ENCODE measurements around the gene KIF3A. TPM values are rescaled to one million over a fixed set of nuclear protein-coding genes. Genes with fewer than 3 reads are reported as not detected.

The KIF3A gene
- total RNA-seq, 1 donor from 2014 or later: 27.6 TPM

- H3K9ac ChIP-seq: no peak overlapping the region
- no peaks in the 10 kb centered on the region for H3F3A ChIP-seq (ENCODE audit: low read depth)
- no peaks in the 10 kb centered on the region for H3K27me3 ChIP-seq
- H3K4me1 ChIP-seq: no peaks in the 10 kb centered on the region
- no peaks in the 10 kb centered on the region for H4K20me1 ChIP-seq (ENCODE audit: low read depth)
- DNase-seq (ENCODE audit: low spot score): no peak
- peaks cover 2% of the 10 kb centered on the region for H3K36me3 Mint-ChIP-seq
- H3K27me3 Mint-ChIP-seq (ENCODE audit: insufficient read depth, low read depth): no peaks in the 10 kb centered on the region
- no peak overlapping the region for H3K4me2 ChIP-seq
- H3K4me3 ChIP-seq: no peak overlapping the region
- H3K4me3 Mint-ChIP-seq: no peak overlapping the region
- H3K9me3 Mint-ChIP-seq: no peaks in the 10 kb centered on the region
- H2AFZ ChIP-seq (replicated peaks): no peak overlapping the region
- H3K9me3 ChIP-seq (ENCODE audit: low read depth): no peaks in the 10 kb centered on the region
- no peaks in the 10 kb centered on the region for H3K79me2 ChIP-seq (ENCODE audit: low read depth)
- no peak overlapping the region for H3K27ac ChIP-seq
- H3K27ac Mint-ChIP-seq: no peak overlapping the region
- TF ChIP-seq EZH2phosphoT487 (IDR thresholded peaks at IDR 0.05) (no peak), CTCF (IDR thresholded peaks at IDR 0.05) (no peak), EZH2 (IDR thresholded peaks at IDR 0.05) (no peak)
- H3K4me1 Mint-ChIP-seq: no peaks in the 10 kb centered on the region
- H3K36me3 ChIP-seq: no peaks in the 10 kb centered on the region
Observed at GRCh38 chr5:132684491-132684890, 52.9 kb downstream of the KIF3A start.

- H3F3A ChIP-seq (ENCODE audit: low read depth): no peaks in the 10 kb centered on the region
- no peaks in the 10 kb centered on the region for H4K20me1 ChIP-seq (ENCODE audit: low read depth)
- Mint-ChIP-seq H3K27ac (no peak overlapping the region), H3K36me3 (peaks cover 1% of the 10 kb centered on the region), H3K9me3 (no peaks in the 10 kb centered on the region), H3K4me1 (peaks cover 2% of the 10 kb centered on the region), H3K27me3 (ENCODE audit: insufficient read depth, low read depth) (no peaks in the 10 kb centered on the region), H3K4me3 (no peak overlapping the region)
- DNase-seq (ENCODE audit: low spot score): no peak
- H3K36me3 ChIP-seq: no peaks in the 10 kb centered on the region
- H3K9ac ChIP-seq: no peak overlapping the region
- H3K4me1 ChIP-seq: no peaks in the 10 kb centered on the region
- H2AFZ ChIP-seq (replicated peaks): no peak overlapping the region
- H3K4me2 ChIP-seq: no peak overlapping the region
- TF ChIP-seq EZH2 (IDR thresholded peaks at IDR 0.05) (no peak), EZH2phosphoT487 (IDR thresholded peaks at IDR 0.05) (no peak), CTCF (IDR thresholded peaks at IDR 0.05) (no peak)
- no peaks in the 10 kb centered on the region for H3K9me3 ChIP-seq (ENCODE audit: low read depth)
- H3K27me3 ChIP-seq: no peaks in the 10 kb centered on the region
- no peak overlapping the region for H3K27ac ChIP-seq
- H3K4me3 ChIP-seq: no peak overlapping the region
- H3K79me2 ChIP-seq (ENCODE audit: low read depth): no peaks in the 10 kb centered on the region
Observed at GRCh38 chr5:132681983-132682382, 55.4 kb downstream of the KIF3A start.

GRCh38 chr5:132681476-132681831 is 55.9 kb downstream of the KIF3A start:
- no peak overlapping the region for H3K27ac ChIP-seq
- H4K20me1 ChIP-seq (ENCODE audit: low read depth): no peaks in the 10 kb centered on the region
- H3K4me3 ChIP-seq: no peak overlapping the region
- no peak overlapping the region for H3K9ac ChIP-seq
- peaks cover 2% of the 10 kb centered on the region for H3K4me1 Mint-ChIP-seq
- H3K36me3 Mint-ChIP-seq: peaks cover 1% of the 10 kb centered on the region
- H2AFZ ChIP-seq (replicated peaks): no peak overlapping the region
- no peak overlapping the region for H3K4me3 Mint-ChIP-seq
- no peak for DNase-seq (ENCODE audit: low spot score)
- no peaks in the 10 kb centered on the region for H3K9me3 Mint-ChIP-seq
- no peaks in the 10 kb centered on the region for H3K4me1 ChIP-seq
- H3K27me3 ChIP-seq: no peaks in the 10 kb centered on the region
- H3F3A ChIP-seq (ENCODE audit: low read depth): no peaks in the 10 kb centered on the region
- H3K79me2 ChIP-seq (ENCODE audit: low read depth): no peaks in the 10 kb centered on the region
- H3K4me2 ChIP-seq: no peak overlapping the region
- H3K9me3 ChIP-seq (ENCODE audit: low read depth): no peaks in the 10 kb centered on the region
- TF ChIP-seq EZH2 (IDR thresholded peaks at IDR 0.05): no peak
- TF ChIP-seq CTCF (IDR thresholded peaks at IDR 0.05): no peak
- no peak for TF ChIP-seq EZH2phosphoT487 (IDR thresholded peaks at IDR 0.05)
- H3K27me3 Mint-ChIP-seq (ENCODE audit: insufficient read depth, low read depth): no peaks in the 10 kb centered on the region
- no peak overlapping the region for H3K27ac Mint-ChIP-seq
- H3K36me3 ChIP-seq: no peaks in the 10 kb centered on the region
